Body of pancreas (tissue), 4 donors: ENCODE results near the gene TUT7.

Experiments
- POLR2A ChIP-seq, 3 donors: fragments of 450-650 bp; IDR thresholded peaks; one replicate each; pipeline ENCODE4 v1.6.1; 2016; ENCODE audit warnings: antibody characterized with exemption in 3 of 3, mild to moderate bottlenecking in 2 of 3
- TF ChIP-seq, protein P1 (sequence below), 7 experiments: fragments of 450-650 bp in 4 of 7; fragments of 200-600 bp in 3 of 7; sonication (generic) in 3 of 7; IDR thresholded peaks; one replicate each; pipeline ENCODE4 v1.5.1; 2016 to 2019; ENCODE audit warnings: antibody characterized with exemption in 7 of 7

- TF ChIP-seq, protein P1, sequence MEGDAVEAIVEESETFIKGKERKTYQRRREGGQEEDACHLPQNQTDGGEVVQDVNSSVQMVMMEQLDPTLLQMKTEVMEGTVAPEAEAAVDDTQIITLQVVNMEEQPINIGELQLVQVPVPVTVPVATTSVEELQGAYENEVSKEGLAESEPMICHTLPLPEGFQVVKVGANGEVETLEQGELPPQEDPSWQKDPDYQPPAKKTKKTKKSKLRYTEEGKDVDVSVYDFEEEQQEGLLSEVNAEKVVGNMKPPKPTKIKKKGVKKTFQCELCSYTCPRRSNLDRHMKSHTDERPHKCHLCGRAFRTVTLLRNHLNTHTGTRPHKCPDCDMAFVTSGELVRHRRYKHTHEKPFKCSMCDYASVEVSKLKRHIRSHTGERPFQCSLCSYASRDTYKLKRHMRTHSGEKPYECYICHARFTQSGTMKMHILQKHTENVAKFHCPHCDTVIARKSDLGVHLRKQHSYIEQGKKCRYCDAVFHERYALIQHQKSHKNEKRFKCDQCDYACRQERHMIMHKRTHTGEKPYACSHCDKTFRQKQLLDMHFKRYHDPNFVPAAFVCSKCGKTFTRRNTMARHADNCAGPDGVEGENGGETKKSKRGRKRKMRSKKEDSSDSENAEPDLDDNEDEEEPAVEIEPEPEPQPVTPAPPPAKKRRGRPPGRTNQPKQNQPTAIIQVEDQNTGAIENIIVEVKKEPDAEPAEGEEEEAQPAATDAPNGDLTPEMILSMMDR (IDR thresholded peaks at IDR 0.05), result no peak
- TF ChIP-seq POLR2A (IDR thresholded peaks at IDR 0.05), result no peak
These were observed 65.6 kb downstream of the TUT7 start for GRCh38 chr9:86288499-86289198.
